ENCODE results near the gene PSPH. TPM values are rescaled to one million over a fixed set of nuclear protein-coding genes. Genes with fewer than 3 reads are reported as not detected.
"Not testable (repeated sequence)": the region's sequence is repeated elsewhere in the genome, so short reads cannot be mapped to it uniquely, and the experiment has no call there.

Gene PSPH
- total and polyA plus RNA-seq, 5 donors from 2014 or later, result 1.5 to 6.6 (median 5.6) TPM

DNA sequence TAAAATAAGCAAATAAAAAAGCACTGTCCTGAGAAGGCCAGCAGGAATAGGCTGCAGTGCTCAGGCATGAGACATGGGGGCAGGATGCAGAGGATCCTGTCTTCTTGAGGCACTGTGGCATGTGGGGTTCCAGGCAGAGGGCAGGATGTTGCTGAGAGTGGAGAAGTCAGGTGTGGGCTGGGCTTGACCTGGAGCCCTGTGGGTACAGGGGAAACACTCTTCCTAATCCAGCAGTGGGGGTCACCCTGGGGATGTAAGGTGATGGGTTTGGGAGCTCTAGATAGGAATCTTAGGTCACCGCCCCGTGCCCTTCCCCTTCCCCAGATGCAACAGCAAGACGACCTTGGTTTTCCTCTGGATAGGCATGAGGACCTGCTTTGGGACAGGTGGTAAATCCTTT, 26.4 kb upstream of the PSPH start:
- Mint-ChIP-seq H3K36me3 (peaks cover 24% of the 10 kb centered on the region), H3K4me1 (peaks cover 4 to 8% (median 5%) of the 10 kb centered on the region in 4 donors), H3K27me3 (no peaks in the 10 kb centered on the region), H3K4me3 (no peak overlapping the region), H3K27ac (no peak overlapping the region), H3K9me3 (no peaks in the 10 kb centered on the region)
- DNase-seq (no peak), ATAC-seq (ENCODE audit: low read depth in 2 of 2) (no peak)
- Histone ChIP-seq H3K4me1 (ENCODE audit: control insufficient read depth, insufficient read depth, low read length, poor library complexity, severe bottlenecking) (peaks cover 2% of the 10 kb centered on the region), H3K27me3 (ENCODE audit: control insufficient read depth, insufficient read depth, low read length) (no peaks in the 10 kb centered on the region), H3K4me3 (ENCODE audit: low read depth, low read length) (no peak overlapping the region), H3K9me3 (ENCODE audit: control insufficient read depth in 2 of 2, low read length in 2 of 2) (no peaks in the 10 kb centered on the region), H3K27ac (ENCODE audit: insufficient read depth, low read length, poor library complexity, severe bottlenecking) (no peak overlapping the region), H3K36me3 (ENCODE audit: control insufficient read depth, insufficient read depth, low read length) (peaks cover 28% of the 10 kb centered on the region)

DNA sequence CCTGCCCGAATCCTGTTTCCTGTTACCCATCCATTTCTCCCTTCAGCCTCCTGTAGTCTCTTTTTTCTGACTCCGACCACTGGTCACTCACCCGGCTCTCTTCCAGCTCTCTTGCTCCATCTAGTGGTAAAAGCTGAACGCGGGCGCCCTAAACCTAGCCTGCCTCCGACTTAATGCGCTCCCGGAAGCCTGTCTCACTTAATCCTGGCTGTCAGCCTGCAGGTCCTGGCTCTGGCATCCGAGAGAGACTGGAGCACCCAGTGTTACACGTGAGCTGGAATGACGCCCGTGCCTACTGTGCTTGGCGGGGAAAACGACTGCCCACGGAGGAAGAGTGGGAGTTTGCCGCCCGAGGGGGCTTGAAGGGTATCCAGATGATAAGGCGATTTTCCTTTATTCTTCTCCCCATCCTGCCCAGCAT, 23.1 kb upstream of the PSPH start:
- Histone ChIP-seq H3K4me1 (ENCODE audit: control insufficient read depth, insufficient read depth, low read length, poor library complexity, severe bottlenecking) (peaks cover 2% of the 10 kb centered on the region), H3K27ac (ENCODE audit: insufficient read depth, low read length, poor library complexity, severe bottlenecking) (no peak overlapping the region), H3K9me3 (ENCODE audit: control insufficient read depth in 2 of 2, low read length in 2 of 2) (no peaks in the 10 kb centered on the region), H3K36me3 (ENCODE audit: control insufficient read depth, insufficient read depth, low read length) (peaks cover 34% of the 10 kb centered on the region), H3K4me3 (ENCODE audit: low read depth, low read length) (no peak overlapping the region), H3K27me3 (ENCODE audit: control insufficient read depth, insufficient read depth, low read length) (no peaks in the 10 kb centered on the region)
- Mint-ChIP-seq H3K9me3 (no peaks in the 10 kb centered on the region), H3K27ac (peak overlapping the region in 1 of 3 donors; percentile 38), H3K4me1 (peaks cover 6 to 9% (median 7%) of the 10 kb centered on the region in 4 donors), H3K4me3 (no peak overlapping the region), H3K27me3 (no peaks in the 10 kb centered on the region), H3K36me3 (peaks cover 29% of the 10 kb centered on the region)
- DNase-seq (peak; percentile 48 to 62 (median 62)), ATAC-seq (ENCODE audit: low read depth in 2 of 2) (peak; percentile 75 to 77)

DNA sequence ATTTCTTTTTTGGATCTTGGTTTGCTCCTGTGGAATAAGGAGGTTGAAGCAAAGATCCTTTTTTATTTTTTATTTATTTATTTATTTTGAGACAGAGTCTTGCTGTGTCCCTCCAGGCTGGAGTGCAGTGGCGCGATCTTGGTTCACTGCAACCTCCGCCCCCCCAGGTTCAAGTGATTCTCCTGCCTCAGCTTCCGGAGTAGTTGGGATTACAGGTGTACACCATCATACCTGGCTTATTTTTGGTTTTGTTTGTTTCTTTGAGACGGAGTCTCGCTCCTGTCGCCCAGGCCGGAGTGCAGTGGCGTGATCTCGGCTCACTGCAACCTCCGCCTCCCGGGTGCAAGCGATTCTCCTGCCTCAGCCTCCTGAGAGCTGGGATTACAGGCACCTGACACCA, 15.1 kb upstream of the PSPH start:
- H3K27me3 Mint-ChIP-seq; H3K9me3 Mint-ChIP-seq; ATAC-seq (ENCODE audit: low read depth in 2 of 2); H3K27me3 ChIP-seq (ENCODE audit: control insufficient read depth, insufficient read depth, low read length); DNase-seq; H3K9me3 ChIP-seq (ENCODE audit: control insufficient read depth in 2 of 2, low read length in 2 of 2); H3K27ac ChIP-seq (ENCODE audit: insufficient read depth, low read length, poor library complexity, severe bottlenecking): not testable (repeated sequence)
- peaks cover 15% of the 10 kb centered on the region for H3K4me1 ChIP-seq (ENCODE audit: control insufficient read depth, insufficient read depth, low read length, poor library complexity, severe bottlenecking)
- peaks cover 17 to 43% (median 29%) of the 10 kb centered on the region in 4 donors for H3K4me1 Mint-ChIP-seq
- peaks cover 28% of the 10 kb centered on the region for H3K36me3 ChIP-seq (ENCODE audit: control insufficient read depth, insufficient read depth, low read length)
- H3K36me3 Mint-ChIP-seq, result peaks cover 31% of the 10 kb centered on the region
- peak overlapping the region in 1 of 3 donors; percentile 26 for H3K27ac Mint-ChIP-seq
- H3K4me3 ChIP-seq (ENCODE audit: low read depth, low read length), result peak overlapping the region; percentile 10
- H3K4me3 Mint-ChIP-seq, result peak overlapping the region; percentile 44 to 92 (median 57)

DNA sequence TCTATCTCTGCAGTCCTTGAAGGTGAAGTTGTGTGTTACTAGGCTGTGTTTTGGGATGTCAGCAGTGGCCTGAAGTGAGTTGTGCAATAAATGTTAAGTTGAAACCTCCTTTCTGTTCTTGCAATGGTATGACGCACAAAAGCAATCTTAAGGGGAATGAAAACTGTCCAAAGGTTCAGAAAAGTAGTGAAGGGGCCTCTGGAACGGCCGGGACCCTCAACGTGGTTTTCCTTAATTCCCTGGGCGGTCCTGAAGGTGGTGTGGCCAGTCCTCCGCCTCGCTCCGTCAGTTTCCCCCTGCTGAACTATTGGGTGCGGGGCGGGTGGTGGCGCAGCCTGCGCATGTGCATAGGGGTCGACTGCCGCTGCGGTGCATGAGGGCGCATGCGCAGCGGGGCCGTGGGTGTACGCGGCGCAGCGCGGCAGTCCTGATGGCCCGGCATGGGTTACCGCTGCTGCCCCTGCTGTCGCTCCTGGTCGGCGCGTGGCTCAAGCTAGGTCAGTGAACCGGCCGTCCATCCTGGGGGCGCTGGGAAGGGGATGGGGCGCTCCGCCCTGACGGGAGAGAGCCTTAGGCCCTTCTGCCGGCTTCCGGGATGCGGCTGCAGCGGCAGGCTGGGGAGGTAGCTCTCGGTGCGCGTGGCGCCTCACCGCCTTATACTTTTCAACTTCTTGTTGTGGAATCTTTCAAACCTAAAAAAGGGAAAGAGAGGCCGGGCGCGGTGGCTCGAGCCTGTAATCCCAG, 12.8 kb upstream of the PSPH start, which contains the start of gene SUMF2:
Gene SUMF2 (plus strand): TSS at position 405 of the 744 bp plus-strand sequence. CDS start 26 bp downstream, at position 431.
- peak within 1 kb of the TSS; percentile 82 for H3K4me3 ChIP-seq (ENCODE audit: low read depth, low read length)
- ATAC-seq (ENCODE audit: low read depth in 2 of 2), result peak; percentile 84 to 88
- Mint-ChIP-seq H3K36me3 (peaks cover 31% of the 10 kb centered on the region), H3K27me3 (peaks cover 6% of the 10 kb centered on the region), H3K27ac (peak within 1 kb of the TSS; percentile 76 to 93 (median 89)), H3K4me1 (peaks cover 17 to 39% (median 31%) of the 10 kb centered on the region in 4 donors), H3K9me3 (no peaks in the 10 kb centered on the region), H3K4me3 (peak within 1 kb of the TSS; percentile 92 to 99 (median 96))
- peaks cover 28% of the 10 kb centered on the region for H3K36me3 ChIP-seq (ENCODE audit: control insufficient read depth, insufficient read depth, low read length)
- H3K27ac ChIP-seq (ENCODE audit: insufficient read depth, low read length, poor library complexity, severe bottlenecking), result peak within 1 kb of the TSS; percentile 86
- H3K4me1 ChIP-seq (ENCODE audit: control insufficient read depth, insufficient read depth, low read length, poor library complexity, severe bottlenecking), result peaks cover 15% of the 10 kb centered on the region
- H3K9me3 ChIP-seq (ENCODE audit: control insufficient read depth in 2 of 2, low read length in 2 of 2), result no peaks in the 10 kb centered on the region
- DNase-seq, result peak; percentile 88 to 93 (median 91)
- no peaks in the 10 kb centered on the region for H3K27me3 ChIP-seq (ENCODE audit: control insufficient read depth, insufficient read depth, low read length)

DNA sequence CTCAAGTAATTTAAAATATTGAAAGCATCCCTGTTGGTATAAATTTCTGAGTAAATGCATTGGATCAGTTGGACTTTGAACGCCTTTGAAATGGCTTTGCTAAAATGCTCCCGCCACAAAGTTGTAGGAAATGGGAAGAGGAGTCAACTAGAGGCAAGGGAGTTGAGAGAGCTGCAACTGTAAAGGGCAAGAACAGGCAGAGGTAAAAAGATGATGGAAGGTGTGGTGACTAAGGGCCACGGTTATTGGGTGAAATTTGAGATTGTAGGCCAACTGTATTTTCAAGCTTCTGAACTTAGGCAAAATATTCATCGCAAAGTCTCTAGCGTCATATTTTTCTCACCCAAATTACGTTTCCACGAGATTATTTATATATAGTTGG, 12.2 kb upstream of the PSPH start:
- Histone ChIP-seq H3K9me3 (ENCODE audit: control insufficient read depth in 2 of 2, low read length in 2 of 2) (no peaks in the 10 kb centered on the region), H3K27ac (ENCODE audit: insufficient read depth, low read length, poor library complexity, severe bottlenecking) (peak overlapping the region; percentile 86), H3K4me1 (ENCODE audit: control insufficient read depth, insufficient read depth, low read length, poor library complexity, severe bottlenecking) (peaks cover 15% of the 10 kb centered on the region), H3K4me3 (ENCODE audit: low read depth, low read length) (peak overlapping the region; percentile 82), H3K36me3 (ENCODE audit: control insufficient read depth, insufficient read depth, low read length) (peaks cover 28% of the 10 kb centered on the region), H3K27me3 (ENCODE audit: control insufficient read depth, insufficient read depth, low read length) (no peaks in the 10 kb centered on the region)
- H3K36me3 Mint-ChIP-seq, result peaks cover 31% of the 10 kb centered on the region
- H3K4me3 Mint-ChIP-seq, result peak overlapping the region; percentile 92 to 99 (median 96)
- peak overlapping the region; percentile 76 to 93 (median 89) for H3K27ac Mint-ChIP-seq
- H3K27me3 Mint-ChIP-seq, result peaks cover 6% of the 10 kb centered on the region
- DNase-seq, result no peak
- peaks cover 17 to 39% (median 29%) of the 10 kb centered on the region in 4 donors for H3K4me1 Mint-ChIP-seq
- ATAC-seq (ENCODE audit: low read depth in 2 of 2), result no peak
- no peaks in the 10 kb centered on the region for H3K9me3 Mint-ChIP-seq

DNA sequence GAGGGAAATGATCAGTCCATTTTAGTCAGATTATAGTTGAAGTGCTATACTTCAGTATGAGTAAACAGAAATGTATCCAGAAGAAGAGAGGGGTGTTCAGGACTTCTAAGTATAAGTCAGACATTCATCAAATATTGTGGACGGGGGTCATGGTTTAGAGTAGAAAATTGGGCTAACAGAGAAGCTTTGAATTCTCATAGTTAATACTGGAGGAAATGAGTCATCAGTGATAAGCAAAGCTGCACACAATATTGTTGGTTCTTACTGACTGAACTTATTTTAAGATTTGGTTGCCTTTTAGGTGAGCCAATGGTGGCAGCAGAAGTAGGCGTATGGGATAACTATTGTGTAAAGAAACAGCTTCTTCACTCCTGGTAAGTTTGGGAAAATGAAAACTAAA, 11.1 kb upstream of the PSPH start:
- peak in 1 of 3 donors; percentile 30 for DNase-seq
- H3K9me3 ChIP-seq (ENCODE audit: control insufficient read depth in 2 of 2, low read length in 2 of 2), result no peaks in the 10 kb centered on the region
- H3K4me1 ChIP-seq (ENCODE audit: control insufficient read depth, insufficient read depth, low read length, poor library complexity, severe bottlenecking), result peaks cover 15% of the 10 kb centered on the region
- H3K9me3 Mint-ChIP-seq, result no peaks in the 10 kb centered on the region
- H3K27me3 ChIP-seq (ENCODE audit: control insufficient read depth, insufficient read depth, low read length), result no peaks in the 10 kb centered on the region
- peak overlapping the region; percentile 68 to 72 (median 69) for H3K27ac Mint-ChIP-seq
- no peak for ATAC-seq (ENCODE audit: low read depth in 2 of 2)
- peaks cover 38% of the 10 kb centered on the region for H3K36me3 ChIP-seq (ENCODE audit: control insufficient read depth, insufficient read depth, low read length)
- peaks cover 39% of the 10 kb centered on the region for H3K36me3 Mint-ChIP-seq
- H3K4me3 Mint-ChIP-seq, result peak overlapping the region; percentile 24 to 99 (median 68)
- H3K4me1 Mint-ChIP-seq, result peaks cover 17 to 36% (median 30%) of the 10 kb centered on the region in 4 donors
- peak overlapping the region; percentile 26 for H3K27ac ChIP-seq (ENCODE audit: insufficient read depth, low read length, poor library complexity, severe bottlenecking)
- H3K4me3 ChIP-seq (ENCODE audit: low read depth, low read length), result no peak overlapping the region
- peaks cover 6% of the 10 kb centered on the region for H3K27me3 Mint-ChIP-seq

DNA sequence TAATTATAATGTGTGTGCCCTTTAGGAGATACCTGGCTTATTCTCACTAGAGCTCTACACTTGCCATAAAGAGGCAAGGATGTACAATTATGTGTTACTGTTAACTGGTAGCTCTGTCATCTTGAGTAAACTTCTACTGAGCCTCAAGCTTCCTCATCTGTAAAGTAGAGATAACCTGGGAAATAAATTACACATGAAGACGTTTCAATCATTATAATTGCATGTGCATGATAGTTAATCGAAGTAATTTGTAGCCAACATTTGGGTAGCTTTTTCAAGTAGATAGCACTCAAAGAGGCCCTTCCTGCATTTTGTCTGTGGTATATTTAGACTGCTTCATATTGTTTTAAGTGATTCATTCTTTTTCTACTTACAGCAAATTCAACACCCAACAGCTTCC, 2.7 kb upstream of the PSPH start:
- H3K9me3 Mint-ChIP-seq, result no peaks in the 10 kb centered on the region
- peaks cover 28% of the 10 kb centered on the region for H3K4me1 ChIP-seq (ENCODE audit: control insufficient read depth, insufficient read depth, low read length, poor library complexity, severe bottlenecking)
- peaks cover 57% of the 10 kb centered on the region for H3K36me3 ChIP-seq (ENCODE audit: control insufficient read depth, insufficient read depth, low read length)
- H3K27ac ChIP-seq (ENCODE audit: insufficient read depth, low read length, poor library complexity, severe bottlenecking), result peak overlapping the region; percentile 5
- H3K27me3 ChIP-seq (ENCODE audit: control insufficient read depth, insufficient read depth, low read length), result no peaks in the 10 kb centered on the region
- no peaks in the 10 kb centered on the region for H3K9me3 ChIP-seq (ENCODE audit: control insufficient read depth in 2 of 2, low read length in 2 of 2)
- no peak overlapping the region for H3K4me3 ChIP-seq (ENCODE audit: low read depth, low read length)
- H3K27me3 Mint-ChIP-seq, result no peaks in the 10 kb centered on the region
- H3K4me3 Mint-ChIP-seq, result peak overlapping the region in 2 of 4 donors; percentile 30 to 90
- DNase-seq (no peak), ATAC-seq (ENCODE audit: low read depth in 2 of 2) (no peak)
- H3K27ac Mint-ChIP-seq, result peak overlapping the region in 2 of 3 donors; percentile 56 to 80
- peaks cover 21% of the 10 kb centered on the region for H3K36me3 Mint-ChIP-seq
- peaks cover 13 to 54% (median 26%) of the 10 kb centered on the region in 4 donors for H3K4me1 Mint-ChIP-seq

All from CD4-positive, CD25-positive, alpha-beta regulatory T cell (primary cell).